ENCODE measurements around the gene AP1B1.
"Not testable (repeated sequence)": the region's sequence is repeated elsewhere in the genome, so short reads cannot be mapped to it uniquely, and the experiment has no call there.

Gene AP1B1

DNA sequence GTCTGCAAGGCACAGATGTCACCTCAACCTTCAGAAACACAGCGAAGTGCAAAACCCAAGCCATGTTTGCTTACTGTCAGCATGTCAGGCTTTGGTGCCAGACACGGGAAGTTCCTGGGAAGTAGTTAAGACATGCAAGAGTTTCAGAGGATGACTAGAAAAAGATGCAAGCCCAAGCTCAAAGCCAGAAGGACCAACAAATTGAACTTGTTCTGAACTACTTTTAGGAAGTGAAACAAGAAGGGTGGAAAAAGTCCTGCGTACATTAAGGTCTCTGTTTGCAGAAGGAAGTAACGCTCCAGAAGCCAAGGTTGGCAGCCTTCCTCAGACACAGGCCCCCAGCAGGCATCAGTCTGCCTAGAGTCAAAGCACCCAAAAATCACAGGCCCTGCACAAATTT lies 2.6 kb downstream of the AP1B1 start:
- DNase-seq: no peak

DNA sequence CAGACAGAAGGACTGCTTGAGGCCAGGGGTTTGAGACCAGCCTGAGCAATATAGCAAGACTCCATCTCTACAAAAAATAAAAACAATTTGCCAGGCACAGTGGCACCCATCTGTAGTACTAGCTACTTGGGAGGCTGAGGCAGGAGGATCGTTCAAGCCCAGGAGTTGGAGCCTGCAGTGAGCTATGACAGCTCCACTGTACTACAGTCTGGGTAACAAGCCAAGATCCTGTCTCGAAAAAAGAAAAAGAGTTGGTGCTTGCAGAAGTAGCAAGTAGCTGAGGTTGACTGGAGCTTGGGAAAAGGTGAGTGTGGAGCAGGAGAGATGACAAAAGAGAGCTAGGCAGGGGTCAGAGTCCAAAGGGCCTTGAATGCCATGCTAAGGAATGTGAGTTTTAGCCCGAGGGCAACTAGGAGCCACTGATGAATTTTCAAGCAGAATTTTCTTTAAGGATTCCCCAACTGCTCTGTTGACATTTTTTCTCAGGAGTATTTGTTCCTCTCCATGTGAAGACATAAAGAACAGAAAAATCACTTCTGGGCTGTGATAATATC lies 3.1 kb downstream of the AP1B1 start:
- no peak for DNase-seq

DNA sequence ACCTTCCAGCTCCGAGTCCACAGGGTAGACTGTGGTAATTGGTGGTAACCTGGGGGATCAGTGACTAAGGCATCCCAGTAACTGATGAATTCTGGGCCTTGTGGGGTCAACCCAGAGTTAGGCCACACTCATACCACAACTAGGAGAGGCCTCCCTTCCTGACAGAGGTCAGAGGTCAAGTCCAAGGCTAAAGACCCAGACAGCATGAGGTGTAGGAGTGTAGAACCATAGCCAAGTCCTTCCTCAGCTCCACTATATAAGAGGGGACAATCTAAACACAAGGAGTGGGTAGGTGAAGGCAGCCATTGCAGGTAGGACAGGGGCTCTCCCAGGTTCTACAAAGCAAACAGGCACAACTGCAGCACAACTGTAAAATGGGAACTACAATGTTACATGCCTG lies 4.6 kb downstream of the AP1B1 start:
- no peak for DNase-seq

DNA sequence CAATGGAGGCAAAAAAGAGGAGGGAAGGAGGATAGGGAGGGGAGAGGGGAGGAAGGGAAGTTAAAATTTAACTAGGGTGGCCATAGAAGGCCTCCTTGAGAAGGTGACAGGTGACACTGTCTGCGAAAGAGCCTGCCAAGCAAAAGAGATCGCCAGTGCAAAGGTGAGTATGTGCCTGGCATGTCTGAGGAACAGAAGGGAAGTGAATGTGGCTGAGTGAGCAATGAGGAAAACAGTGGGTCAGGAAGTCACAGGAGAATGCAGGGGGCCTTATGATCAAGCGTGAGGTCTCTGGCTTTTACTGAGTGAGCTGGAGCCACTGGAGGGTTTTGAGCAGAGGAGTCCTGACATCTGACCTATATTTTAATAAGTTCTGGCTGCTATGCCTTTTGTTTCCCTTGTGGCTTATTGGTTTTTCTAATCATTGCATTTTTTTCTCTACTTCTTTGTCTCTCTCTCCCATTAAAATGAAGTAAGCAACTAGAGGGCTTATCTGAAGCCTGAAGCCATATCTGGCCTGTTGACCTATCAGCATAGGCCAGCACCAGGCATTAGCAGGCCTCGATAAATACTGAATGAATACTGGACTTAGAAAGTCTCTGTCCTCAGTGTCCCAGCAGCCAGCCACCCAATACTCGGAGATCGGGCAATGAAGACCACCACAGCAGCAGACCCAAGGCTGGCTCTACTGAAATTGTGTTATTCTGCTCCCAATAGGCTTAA lies 5.6 kb downstream of the AP1B1 start:
- DNase-seq: no peak

DNA sequence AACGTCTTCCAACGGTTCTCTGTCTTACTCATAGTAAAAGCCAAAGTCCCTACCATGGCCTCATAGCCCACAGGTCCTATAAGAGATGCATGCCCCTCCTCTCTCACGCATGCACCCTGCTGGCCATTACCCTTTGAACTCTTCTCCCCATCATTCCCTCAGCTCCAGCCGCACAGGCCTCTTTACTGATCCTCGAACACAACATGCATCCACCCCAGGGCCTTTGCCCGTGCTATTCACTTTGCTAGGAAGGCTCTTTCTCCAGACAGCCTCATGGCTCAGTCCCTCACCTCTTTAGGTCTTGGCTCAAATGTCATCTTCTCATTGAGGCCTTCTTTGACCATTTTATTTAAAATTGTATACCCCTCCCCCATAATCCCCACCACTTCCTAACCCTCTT lies 7.5 kb downstream of the AP1B1 start:
- DNase-seq: no peak

DNA sequence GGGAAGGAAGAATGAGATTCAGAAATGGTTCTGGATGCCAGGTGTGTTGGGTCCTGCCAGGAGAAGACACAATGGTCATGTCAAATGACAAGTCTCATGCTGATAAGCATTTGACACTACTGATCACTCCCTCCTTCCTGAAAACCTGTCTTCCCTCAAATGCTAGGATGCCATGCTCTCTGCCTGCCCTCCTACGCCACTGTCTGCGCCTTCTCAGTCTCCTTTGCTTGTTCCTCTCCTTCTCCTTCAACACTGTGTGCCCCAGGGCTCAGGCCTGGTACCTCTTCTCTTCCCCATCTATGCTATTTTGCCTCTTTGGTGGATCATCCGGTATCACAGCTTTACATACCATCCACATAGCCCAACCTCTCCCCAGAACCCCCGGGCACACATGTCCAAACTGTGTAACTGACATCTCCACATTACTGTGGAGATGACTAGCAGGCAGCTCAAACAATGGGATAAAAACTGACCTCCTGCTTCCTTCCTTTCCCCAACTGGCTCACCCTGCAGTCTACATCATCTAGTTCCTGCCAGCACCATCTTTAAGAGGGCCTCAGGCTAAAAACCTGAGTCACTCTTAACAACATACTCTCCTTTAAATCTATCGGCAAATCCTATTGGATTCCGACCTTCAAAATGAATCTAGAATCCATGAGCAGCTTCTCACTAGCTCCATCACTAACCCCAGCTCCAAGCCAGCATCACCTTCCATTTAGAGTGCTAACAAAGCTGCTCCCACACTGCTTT lies 8.2 kb downstream of the AP1B1 start:
- DNase-seq: no peak

DNA sequence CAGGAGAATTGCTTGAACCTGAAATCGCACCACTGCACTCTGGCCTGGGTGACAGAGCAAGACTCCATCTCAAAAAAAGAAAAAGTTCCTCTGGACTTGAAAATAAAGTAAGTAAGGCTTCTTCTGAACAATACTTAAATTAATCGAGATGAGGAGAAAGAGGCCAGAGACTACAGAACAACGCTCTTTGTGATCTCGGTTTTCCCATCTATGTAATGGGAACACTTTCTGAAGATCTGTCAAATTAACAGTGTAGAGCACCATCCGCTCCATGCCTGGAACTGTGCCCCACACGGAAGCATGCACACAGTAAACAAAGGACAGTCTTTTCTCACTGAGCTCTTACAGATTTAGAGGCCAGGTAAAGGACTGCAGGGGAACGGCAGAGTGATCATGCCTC lies 9.1 kb downstream of the AP1B1 start:
- no peak for DNase-seq

DNA sequence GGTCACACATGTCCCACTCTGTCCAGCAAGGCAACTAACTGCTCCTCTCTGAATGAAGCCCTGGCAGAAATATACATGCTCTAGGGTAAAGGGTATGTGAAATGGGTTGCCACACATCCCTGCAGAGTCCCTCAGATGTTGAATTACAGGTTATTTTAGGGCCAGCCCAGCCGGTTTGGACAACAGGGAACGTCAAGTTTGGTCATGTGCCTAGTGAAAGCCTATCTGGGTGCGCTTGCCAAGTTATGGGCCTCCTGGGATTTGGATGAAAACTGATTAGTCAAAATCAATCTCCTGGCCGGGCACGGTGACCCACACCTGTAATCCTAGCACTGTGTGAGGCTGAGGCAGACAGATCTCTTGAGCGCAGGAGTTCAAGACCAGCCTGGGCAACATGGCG lies 10.4 kb downstream of the AP1B1 start:
- no peak for DNase-seq

DNA sequence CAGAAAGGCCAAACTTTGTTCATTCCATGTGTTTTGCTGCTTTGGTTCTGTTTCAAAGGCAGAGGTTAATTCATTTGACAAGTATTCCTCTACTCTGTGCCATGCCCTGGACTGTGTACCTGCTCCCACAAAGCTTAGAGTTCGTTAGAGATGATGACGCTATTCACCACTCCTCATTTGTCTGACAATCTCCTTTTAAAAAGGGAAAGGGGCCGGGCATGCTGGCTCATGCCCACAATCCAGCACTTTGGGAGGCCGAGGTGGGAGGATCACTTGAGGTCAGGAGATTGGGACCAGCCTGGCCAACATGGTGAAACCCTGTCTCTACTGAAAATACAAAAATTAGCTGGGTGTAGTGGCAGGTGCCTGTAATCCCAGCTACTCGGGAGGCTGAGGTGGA lies 11.7 kb downstream of the AP1B1 start:
- DNase-seq: not testable (repeated sequence)

DNA sequence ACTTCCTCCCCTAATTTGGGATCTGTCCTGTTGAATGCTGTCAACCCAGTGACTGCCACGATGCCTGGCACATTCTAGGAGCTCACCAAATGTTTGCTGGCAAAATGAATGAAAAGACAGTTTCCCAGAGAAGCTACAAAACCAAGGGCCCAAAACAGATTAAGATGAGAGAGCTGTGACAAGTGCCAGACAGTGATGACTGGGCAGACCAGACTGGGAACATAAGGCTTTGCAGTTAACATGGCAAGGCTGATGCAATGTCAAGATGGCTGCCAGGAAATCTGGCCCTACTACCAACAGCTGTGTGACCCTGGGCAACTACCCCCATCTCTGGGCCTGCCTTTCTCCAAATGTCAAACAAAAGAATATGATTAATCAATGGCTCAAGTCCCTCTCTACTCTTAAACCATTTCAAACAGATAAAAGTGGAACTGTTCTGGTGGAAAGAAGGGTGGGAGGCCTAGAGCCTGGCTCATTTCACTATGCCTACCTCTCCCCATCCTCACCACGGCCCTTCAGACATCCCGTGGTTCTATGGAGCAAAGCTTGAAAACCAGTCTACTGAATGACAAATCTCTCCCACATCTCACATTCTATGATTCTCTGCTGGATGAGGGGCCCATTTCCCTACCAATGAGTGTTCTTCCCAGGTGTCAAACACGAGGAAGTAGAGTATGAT lies 12.8 kb downstream of the AP1B1 start:
- no peak for DNase-seq

DNA sequence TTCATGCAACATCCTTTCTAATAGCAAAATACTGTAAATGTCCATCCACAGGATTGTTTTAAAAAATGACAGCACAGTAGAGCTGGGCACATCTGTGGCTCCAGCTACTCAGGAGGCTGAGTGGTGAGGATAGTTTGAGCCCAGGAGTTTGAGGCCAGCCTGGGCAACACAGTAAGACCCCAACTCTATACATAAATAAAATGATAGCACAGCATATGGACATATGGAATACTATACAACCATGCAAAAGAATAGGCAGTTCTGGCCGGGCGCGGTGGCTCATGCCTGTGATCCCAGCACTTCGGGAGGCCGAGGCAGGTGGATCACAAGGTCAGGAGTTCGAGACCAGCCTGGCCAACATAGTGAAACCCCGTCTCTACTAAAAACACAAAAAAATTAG lies 13.6 kb downstream of the AP1B1 start:
- DNase-seq: not testable (repeated sequence)

DNA sequence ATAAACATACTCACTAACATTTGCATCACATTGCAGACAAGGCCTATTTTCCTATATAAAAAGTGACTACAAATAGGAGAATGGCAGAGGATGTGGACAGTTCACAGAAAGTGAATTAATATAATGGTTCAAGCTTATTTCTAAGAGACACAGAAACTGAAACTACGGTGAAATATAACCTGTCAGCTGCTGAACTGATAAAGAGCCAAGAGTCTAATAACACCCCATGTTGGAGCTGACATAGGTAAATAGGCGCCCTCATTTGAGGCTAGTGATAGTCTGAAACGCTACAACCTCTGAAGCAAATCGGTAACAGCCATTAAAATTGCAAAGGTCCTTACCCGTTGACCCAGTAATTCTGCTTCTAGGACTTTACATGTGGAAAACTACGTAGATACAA lies 14.0 kb downstream of the AP1B1 start:
- DNase-seq: no peak

DNA sequence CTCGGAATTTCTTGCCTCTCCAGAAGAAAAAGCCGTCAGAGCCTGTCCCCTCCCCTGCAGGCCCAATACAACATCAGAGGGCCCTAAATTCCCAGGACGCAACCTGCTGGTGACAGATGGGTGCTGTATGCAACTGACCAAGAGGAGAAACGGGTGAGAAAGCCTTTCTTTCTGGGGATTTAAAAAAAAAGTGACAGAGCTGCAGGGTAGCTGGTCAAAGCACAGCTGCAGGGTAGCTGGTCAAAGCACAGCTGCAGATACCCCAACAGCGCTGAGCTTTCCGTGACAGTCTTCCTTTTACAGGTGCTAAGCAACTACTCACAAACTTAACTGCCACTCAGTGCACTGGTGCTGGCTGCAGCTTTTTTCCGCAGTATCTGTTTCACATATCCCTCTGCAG lies 17.8 kb downstream of the AP1B1 start:
- no peak for DNase-seq

DNA sequence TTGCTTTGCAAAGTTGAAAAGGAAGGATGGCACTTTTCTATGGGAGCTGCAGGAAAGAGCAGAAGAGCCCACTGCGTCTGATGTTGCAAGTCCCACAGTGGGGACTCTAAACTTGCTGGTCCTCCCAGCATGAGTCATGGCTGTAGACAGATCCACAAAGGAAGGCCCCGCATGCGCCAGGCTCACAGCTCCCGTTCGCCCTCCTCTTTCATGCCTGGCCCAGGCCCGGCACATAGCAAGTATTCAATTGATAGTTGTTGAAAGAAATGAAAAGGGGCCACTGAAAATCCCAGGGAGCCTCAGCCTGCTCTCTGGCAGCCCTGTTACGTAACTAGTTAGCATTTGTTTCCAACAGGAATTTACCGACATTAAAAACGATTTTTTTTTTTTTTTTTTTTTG lies 18.9 kb downstream of the AP1B1 start:
- no peak for DNase-seq

DNA sequence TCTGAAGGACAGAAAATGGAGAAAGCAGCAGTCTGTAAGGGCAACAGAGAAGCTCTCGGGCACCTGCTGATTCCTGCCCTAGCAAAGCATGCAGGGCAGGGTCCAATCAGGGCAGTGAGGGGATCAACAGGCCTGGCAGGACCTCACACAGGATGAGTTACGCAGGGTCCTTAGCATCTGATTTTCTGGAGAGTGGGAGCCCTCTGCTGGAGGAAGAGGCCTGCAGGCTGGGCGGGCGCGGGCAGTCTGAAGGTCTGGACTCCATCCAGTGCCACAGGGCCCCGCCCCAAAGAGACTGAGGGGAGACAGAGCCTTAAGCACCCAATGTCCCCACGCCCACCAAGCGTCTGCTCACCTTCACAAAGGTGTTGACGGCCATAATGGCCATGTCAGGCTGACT lies 28.9 kb downstream of the AP1B1 start:
- no peak for DNase-seq

DNA sequence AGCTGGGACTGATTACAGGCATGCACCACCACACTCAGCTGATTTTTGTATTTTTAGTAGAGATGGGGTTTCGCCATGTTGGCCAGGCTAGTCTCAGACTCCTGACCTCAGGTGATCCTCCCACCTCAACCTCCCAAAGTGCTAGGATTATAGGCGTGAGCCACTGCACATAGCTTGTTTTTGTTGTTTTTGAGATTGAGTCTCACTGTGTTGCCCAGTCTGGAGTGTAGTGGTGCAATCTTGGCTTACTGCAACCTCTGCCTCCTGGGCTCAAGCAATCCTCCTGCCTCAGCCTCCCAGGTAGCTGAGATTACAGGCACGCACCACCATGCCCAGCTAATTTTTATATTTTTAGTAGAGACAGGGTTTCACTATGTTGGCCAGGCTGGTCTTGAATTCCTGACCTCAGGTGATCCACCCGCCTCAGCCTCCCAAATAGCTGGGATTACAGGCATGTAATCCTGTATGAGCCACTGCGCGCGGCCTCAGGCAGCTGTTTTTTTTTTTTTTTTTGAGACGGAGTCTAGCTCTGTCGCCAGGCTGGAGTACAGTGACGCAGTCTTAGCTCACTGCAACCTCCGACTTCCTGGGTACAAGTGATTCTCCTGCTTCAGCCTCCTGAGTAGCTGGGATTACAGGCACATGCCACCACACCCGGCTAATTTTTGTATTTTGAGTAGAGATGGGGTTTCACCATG lies 31.0 kb downstream of the AP1B1 start:
- DNase-seq: not testable (repeated sequence)

DNA sequence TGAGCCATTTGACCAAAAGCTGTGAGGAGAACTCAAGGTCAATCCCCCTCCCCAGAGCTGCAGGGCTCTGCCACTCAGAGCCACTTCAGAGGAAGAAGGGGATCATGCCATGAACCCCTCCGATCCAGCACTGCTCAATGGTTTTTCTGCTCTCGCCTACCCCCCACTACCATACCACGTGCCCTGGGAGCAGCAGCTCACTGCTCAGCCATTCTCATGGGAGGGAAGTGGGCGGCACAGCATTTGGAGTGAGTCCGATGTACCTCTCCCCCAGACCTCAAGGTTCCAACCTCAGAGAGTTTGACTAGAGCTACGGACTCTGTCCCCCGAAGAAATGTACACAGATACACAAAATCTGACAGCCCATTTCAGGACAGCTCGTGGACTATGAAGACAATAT lies 34.5 kb downstream of the AP1B1 start:
- no peak for DNase-seq

DNA sequence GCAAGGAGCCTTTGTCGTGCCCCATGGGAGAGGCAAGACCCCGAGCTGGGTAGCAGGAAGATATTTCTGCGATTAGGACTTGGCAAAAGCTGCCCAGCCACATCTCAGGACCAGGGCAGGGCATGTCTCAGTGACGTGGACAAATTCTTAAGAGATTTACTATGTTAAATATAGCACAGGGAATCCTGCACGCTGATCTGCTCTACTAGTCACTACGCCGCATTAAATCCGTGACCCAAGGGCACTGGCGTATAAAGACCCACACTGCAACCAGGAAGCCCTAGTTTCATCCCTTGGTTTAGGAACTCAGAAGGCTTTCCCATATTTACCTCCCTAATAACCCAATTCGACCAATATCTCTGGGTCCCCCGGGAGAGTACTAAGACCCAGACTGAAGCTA lies 35.1 kb downstream of the AP1B1 start:
- DNase-seq: no peak

DNA sequence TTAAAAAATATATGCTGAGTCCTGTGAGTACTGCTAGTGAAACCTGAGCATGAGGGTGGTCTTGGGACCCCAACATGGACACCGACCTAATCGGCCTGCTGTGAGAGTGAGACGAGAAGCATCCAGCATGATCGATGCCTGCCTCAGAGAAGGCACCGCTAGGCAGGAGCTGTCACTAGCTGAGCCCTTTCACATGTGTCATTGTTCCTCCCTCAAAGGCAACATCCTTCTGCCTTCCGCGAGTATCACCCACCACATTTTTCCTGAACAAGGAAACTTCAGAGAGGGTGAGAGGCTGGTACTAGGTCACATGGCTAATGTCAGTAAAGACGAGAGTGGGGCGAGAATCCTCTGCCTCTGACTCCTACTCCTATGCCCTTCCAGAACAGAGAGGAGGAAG lies 35.6 kb downstream of the AP1B1 start:
- DNase-seq: no peak

DNA sequence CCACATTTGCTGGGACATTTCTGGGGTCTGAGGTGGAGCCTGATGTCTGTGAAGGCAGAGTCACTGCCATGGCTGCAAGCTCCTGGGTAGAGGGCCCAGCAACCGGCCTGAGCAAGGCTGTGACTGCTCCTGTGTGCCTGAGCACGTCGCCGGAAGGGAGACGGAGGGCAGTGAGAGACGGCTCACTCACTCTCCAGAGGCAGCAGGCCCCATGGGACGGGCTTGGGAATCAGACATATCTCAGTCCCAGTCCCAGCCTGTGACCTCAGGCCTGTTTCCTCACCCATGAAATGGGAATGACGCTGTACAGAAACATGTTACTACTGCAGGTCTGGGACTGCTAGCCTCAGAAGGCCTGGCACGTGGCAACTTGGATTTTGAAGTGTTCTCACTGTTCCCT lies 36.5 kb downstream of the AP1B1 start:
- no peak for DNase-seq

DNA sequence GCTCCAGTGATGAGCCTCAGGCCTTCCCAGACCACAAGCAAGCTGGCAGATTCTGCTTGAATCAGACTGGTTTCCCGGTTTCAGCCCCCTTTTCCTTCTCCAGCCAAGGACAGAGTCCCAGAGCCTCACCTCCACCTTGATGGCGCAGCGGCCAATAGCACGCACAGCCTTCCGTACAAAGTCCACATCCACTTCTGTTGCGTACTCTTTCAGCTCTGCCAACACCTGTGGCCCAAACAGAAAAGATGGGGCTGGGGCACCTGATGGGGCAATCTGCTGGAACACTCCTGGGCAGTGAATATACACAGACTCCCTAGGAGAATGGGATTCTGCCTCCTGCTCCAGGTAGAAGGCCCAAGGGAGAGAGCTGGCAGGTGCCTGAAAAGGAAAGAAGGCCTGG lies 37.3 kb downstream of the AP1B1 start:
- DNase-seq: no peak

DNA sequence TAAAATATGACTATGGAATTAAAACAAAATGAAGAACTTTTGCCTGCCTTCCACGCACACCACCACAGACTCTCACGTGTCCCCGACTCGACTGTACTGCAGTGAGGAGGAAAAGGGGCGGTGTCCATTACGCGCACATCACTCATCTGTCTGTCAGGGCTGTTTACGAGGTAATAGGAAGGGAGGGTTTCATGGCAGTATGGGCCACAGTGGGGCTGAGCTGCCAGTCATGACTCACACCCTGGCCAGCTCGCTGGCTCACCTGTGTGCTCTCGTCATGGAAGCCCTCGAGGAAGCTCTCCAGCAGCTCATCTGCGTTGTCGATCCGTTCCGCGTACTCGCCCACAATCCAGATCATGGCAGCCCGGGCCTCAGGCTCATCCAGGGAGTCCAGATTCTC lies 39.4 kb downstream of the AP1B1 start:
- DNase-seq: no peak

DNA sequence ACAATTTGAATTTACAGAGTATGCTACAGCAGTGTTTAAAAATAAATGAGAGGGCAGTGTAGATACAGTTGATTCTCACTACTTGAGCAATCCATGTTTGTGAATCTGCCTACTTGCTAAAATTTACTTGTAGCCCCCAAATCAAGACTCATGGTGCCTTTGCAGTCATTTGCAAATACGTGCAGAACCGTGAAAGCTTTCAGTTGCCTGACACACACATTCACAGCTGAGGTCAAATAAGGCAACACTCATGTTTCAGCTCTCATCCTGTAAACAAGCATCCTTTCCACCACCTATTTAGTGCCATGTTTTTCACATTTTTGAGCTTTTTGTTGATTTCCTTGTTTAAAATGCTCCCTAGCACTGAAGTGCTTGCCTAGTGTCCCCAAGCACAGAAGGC lies 40.3 kb downstream of the AP1B1 start:
- no peak for DNase-seq
